Measurements from ENCODE around the gene HLA-DPA1. TPM values are rescaled to one million over a fixed set of nuclear protein-coding genes. Genes with fewer than 3 reads are reported as not detected.

The HLA-DPA1 gene
- total RNA-seq, 1 experiment from 2014 or later = not detected

DNA sequence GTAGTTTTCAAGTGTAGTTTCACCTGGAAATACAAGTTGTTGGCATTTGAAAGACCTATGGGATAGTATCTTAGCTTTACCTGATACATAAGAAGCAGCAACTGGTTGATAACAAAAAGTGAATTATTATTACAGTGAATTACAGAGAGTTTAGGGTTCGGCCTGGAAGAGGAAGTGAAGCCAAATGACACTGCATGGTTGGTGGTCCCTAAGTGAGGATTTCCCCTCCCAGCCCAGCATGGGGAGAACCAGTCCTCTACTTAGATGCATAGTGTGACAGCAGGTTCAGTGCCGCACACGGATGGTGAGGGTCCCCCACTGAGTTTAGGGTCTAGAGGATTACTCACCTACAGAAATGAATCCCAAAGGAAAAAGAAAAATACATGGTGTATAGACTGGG, 20.4 kb upstream of the HLA-DPA1 start:
- Mint-ChIP-seq H3K9me3 (ENCODE audit: unreplicated experiment) (peaks cover 29% of the 10 kb centered on the region), H3K4me3 (ENCODE audit: unreplicated experiment) (no peak overlapping the region), H3K27ac (ENCODE audit: unreplicated experiment) (no peak overlapping the region), H3K27me3 (ENCODE audit: insufficient read depth, unreplicated experiment) (peaks cover 19% of the 10 kb centered on the region), H3K36me3 (ENCODE audit: insufficient read depth, unreplicated experiment) (no peaks in the 10 kb centered on the region), H3K4me1 (ENCODE audit: low read depth, unreplicated experiment) (no peaks in the 10 kb centered on the region)
- Histone ChIP-seq H3K9me3 (no peaks in the 10 kb centered on the region; the same call in 1 of the 2 replicates), H3K27me3 (replicated peaks; ENCODE audit: control insufficient read depth, insufficient read depth, low read length) (no peaks in the 10 kb centered on the region), H3K4me3 (ENCODE audit: low read depth, low read length) (no peak overlapping the region), H3K4me1 (no peaks in the 10 kb centered on the region), H3K36me3 (ENCODE audit: control insufficient read depth, insufficient read depth, low read length) (no peaks in the 10 kb centered on the region)
- ChIA-PET POLR2A (no interaction called here), CTCF (no interaction called here)
- TF ChIP-seq, protein P1, sequence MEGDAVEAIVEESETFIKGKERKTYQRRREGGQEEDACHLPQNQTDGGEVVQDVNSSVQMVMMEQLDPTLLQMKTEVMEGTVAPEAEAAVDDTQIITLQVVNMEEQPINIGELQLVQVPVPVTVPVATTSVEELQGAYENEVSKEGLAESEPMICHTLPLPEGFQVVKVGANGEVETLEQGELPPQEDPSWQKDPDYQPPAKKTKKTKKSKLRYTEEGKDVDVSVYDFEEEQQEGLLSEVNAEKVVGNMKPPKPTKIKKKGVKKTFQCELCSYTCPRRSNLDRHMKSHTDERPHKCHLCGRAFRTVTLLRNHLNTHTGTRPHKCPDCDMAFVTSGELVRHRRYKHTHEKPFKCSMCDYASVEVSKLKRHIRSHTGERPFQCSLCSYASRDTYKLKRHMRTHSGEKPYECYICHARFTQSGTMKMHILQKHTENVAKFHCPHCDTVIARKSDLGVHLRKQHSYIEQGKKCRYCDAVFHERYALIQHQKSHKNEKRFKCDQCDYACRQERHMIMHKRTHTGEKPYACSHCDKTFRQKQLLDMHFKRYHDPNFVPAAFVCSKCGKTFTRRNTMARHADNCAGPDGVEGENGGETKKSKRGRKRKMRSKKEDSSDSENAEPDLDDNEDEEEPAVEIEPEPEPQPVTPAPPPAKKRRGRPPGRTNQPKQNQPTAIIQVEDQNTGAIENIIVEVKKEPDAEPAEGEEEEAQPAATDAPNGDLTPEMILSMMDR (IDR thresholded peaks at IDR 0.05; ENCODE audit: insufficient read depth in 1 of 2, low read depth in 1 of 2, low read length in 1 of 2, severe bottlenecking in 1 of 2, unreplicated experiment in 1 of 2) = no peak
- DNase-seq = no peak
- intact Hi-C loops (cut with micrococcal nuclease; ENCODE audit: unreplicated experiment) = no loop called here
- BruUV-seq (replicated peaks) = no TSS peak

DNA sequence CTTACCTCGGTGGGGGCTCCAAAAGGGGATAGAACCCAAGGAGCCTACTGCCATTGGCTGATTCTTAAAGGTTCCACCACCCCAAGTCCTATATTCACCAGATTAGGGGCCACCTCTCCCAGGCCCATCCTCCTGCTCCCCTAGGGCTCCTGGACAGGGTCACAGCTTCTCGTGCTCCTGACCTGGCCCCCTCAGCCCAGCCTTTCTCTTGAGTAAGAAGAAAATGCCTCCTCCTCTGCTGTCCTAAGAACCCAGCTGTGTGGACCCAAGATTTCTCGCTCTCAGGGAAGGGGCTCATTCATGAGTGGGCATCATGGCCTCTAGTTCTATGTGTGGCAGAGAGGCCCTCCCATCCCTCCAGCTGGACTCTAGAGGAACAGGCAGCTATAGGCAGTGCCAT, 18.9 kb upstream of the HLA-DPA1 start:
- CTCF ChIA-PET = no interaction called here
- H3K4me1 ChIP-seq = no peaks in the 10 kb centered on the region
- H3K36me3 ChIP-seq (ENCODE audit: control insufficient read depth, insufficient read depth, low read length) = no peaks in the 10 kb centered on the region
- no TSS peak for BruUV-seq (replicated peaks)
- Mint-ChIP-seq H3K27ac (ENCODE audit: unreplicated experiment) (no peak overlapping the region), H3K9me3 (ENCODE audit: unreplicated experiment) (peaks cover 14% of the 10 kb centered on the region), H3K36me3 (ENCODE audit: insufficient read depth, unreplicated experiment) (no peaks in the 10 kb centered on the region), H3K4me3 (ENCODE audit: unreplicated experiment) (no peak overlapping the region), H3K4me1 (ENCODE audit: low read depth, unreplicated experiment) (no peaks in the 10 kb centered on the region), H3K27me3 (ENCODE audit: insufficient read depth, unreplicated experiment) (peaks cover 28% of the 10 kb centered on the region)
- no peak for DNase-seq
- H3K9me3 ChIP-seq = no peaks in the 10 kb centered on the region; the same call in 1 of the 2 replicates
- H3K4me3 ChIP-seq (ENCODE audit: low read depth, low read length) = no peak overlapping the region
- intact Hi-C loops (cut with micrococcal nuclease; ENCODE audit: unreplicated experiment) = no loop called here
- H3K27me3 ChIP-seq (replicated peaks; ENCODE audit: control insufficient read depth, insufficient read depth, low read length) = no peaks in the 10 kb centered on the region
- POLR2A ChIA-PET = no interaction called here
- TF ChIP-seq, protein P1 (IDR thresholded peaks at IDR 0.05; ENCODE audit: insufficient read depth in 1 of 2, low read depth in 1 of 2, low read length in 1 of 2, severe bottlenecking in 1 of 2, unreplicated experiment in 1 of 2) = no peak

DNA sequence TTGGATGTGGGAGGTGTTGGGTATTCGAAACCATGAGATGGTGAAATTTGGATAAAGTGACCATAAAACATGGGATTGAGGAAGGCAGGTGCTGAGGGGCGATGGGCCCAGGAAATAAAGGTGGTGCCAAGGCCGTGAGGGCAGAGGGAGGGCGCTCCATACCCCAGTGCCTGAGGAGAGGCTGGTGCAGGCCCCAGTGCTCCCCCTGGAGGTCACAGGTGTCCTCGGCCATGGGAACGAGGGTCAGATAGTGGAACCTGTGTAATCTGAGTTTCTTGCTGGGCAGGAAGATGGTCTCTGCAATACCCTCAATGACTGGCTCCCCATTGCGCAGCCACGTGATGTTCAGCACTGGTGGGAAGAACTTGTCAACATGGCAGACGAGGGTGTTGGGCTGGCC, 18.5 kb upstream of the HLA-DPA1 start:
- ChIA-PET POLR2A (no interaction called here), CTCF (no interaction called here)
- H3K4me1 ChIP-seq = no peaks in the 10 kb centered on the region
- no peak overlapping the region for H3K4me3 ChIP-seq (ENCODE audit: low read depth, low read length)
- Mint-ChIP-seq H3K9me3 (ENCODE audit: unreplicated experiment) (peaks cover 12% of the 10 kb centered on the region), H3K36me3 (ENCODE audit: insufficient read depth, unreplicated experiment) (no peaks in the 10 kb centered on the region), H3K27me3 (ENCODE audit: insufficient read depth, unreplicated experiment) (peaks cover 28% of the 10 kb centered on the region), H3K4me3 (ENCODE audit: unreplicated experiment) (no peak overlapping the region), H3K4me1 (ENCODE audit: low read depth, unreplicated experiment) (no peaks in the 10 kb centered on the region), H3K27ac (ENCODE audit: unreplicated experiment) (no peak overlapping the region)
- TF ChIP-seq, protein P1 (IDR thresholded peaks at IDR 0.05; ENCODE audit: insufficient read depth in 1 of 2, low read depth in 1 of 2, low read length in 1 of 2, severe bottlenecking in 1 of 2, unreplicated experiment in 1 of 2) = peak in 1 of 2 experiments; percentile 28
- no peak for DNase-seq
- no peaks in the 10 kb centered on the region for H3K27me3 ChIP-seq (replicated peaks; ENCODE audit: control insufficient read depth, insufficient read depth, low read length)
- intact Hi-C loops (cut with micrococcal nuclease; ENCODE audit: unreplicated experiment) = no loop called here
- H3K36me3 ChIP-seq (ENCODE audit: control insufficient read depth, insufficient read depth, low read length) = no peaks in the 10 kb centered on the region
- H3K9me3 ChIP-seq = no peaks in the 10 kb centered on the region; the same call in 1 of the 2 replicates
- BruUV-seq (replicated peaks) = no TSS peak

Data from Caco-2 (cell line).